HCT116 (cell line): ENCODE measurements around the gene B4GALNT2. TPM values are rescaled to one million over a fixed set of nuclear protein-coding genes. Genes with fewer than 3 reads are reported as not detected.

Experiments used
- ATAC-seq: fragments of 200-7000 bp; cut with Tn5 transposase; 2 replicates; pipeline ENCODE4 v1.9.1; 2020; ENCODE audit warnings: mild to moderate bottlenecking, moderate library complexity
- BruUV-seq: library from RNA; stranded (reverse); fragments of 400-500 nt; replicated peaks from 2 replicates; lab custom pipeline; 2021; lab: Mats Ljungman, UMichigan
- CTCF ChIA-PET: fragments of 300-600 bp; sonication (Branson Sonifier 250); formaldehyde crosslinking; loops from one replicate; lab custom pipeline; 2021; ENCODE audit warnings: antibody characterized with exemption; lab: Charles Lee
- POLR2A ChIA-PET: fragments of 300-600, 350-600 bp; sonication (Branson Sonifier 250); formaldehyde crosslinking; loops from one replicate; lab custom pipeline; 2021; ENCODE audit warnings: antibody characterized with exemption; lab: Charles Lee
- RAD21 ChIA-PET, 2 experiments: fragments of 300-600 bp; sonication (Branson Sonifier 250); formaldehyde crosslinking; loops; one replicate each; lab custom pipeline; 2023; ENCODE audit warnings: low total read pairs in 2 of 2; ENCODE audit not compliant: uncharacterized antibody in 2 of 2, unreplicated experiment in 2 of 2, low non-redundant PET in 1 of 2; lab: Charles Lee
- DNase-seq: peaks from one replicate; pipeline ENCODE4 v3.0.0-alpha.2; 2010; ENCODE audit warnings: low read depth, low spot score
- H2AFZ ChIP-seq: fragments of 200-600 bp; shearing (Covaris generic), sonication (generic); 2 replicates; pipeline ENCODE4 v1.6.1; 2017; ENCODE audit warnings: low read depth, mixed run types, mixed read lengths, antibody characterized with exemption, low read length; ENCODE audit not compliant: poor library complexity, severe bottlenecking
- H3K27ac ChIP-seq: 2 replicates; pipeline ENCODE4 v1.5.1; 2012; ENCODE audit warnings: low read depth, low read length
- H3K27me3 ChIP-seq: fragments of 200-600 bp; sonication (generic); 2 replicates; pipeline ENCODE4 v1.6.1; 2016; ENCODE audit warnings: mixed run types, low read length, mixed read lengths; ENCODE audit not compliant: insufficient read depth
- H3K36me3 ChIP-seq, 2 experiments: fragments of 200-500 bp in 1 of 2; fragments of 200-600 bp in 1 of 2; sonication (Bioruptor generic) in 1 of 2; sonication (generic) in 1 of 2; 2 replicates each; pipeline versions ENCODE4 v1.5.1 to v1.6.1; 2014 to 2016; ENCODE audit warnings: low read length in 2 of 2, inconsistent platforms in 1 of 2, mixed read lengths in 1 of 2, mixed run types in 1 of 2; ENCODE audit not compliant: insufficient read depth in 2 of 2, control insufficient read depth in 1 of 2
- H3K4me1 ChIP-seq, 2 experiments: fragments of 200-600 bp in 1 of 2; sonication (generic) in 1 of 2; 2 replicates each; pipeline versions ENCODE4 v1.5.1 to v1.6.1; 2012 to 2017; ENCODE audit warnings: low read length in 2 of 2, inconsistent platforms in 1 of 2, mild to moderate bottlenecking in 1 of 2, mixed read lengths in 1 of 2, mixed run types in 1 of 2, moderate library complexity in 1 of 2; ENCODE audit not compliant: insufficient read depth in 2 of 2, control insufficient read depth in 1 of 2
- H3K4me2 ChIP-seq: fragments of 200-600 bp; sonication (generic); 2 replicates; pipeline ENCODE4 v1.6.1; 2017; ENCODE audit warnings: mixed run types, low read length, mixed read lengths
- H3K4me3 ChIP-seq, 2 experiments: fragments of 200-600 bp in 1 of 2; sonication (generic) in 1 of 2; replicated peaks in 1 of 2; 2 replicates each; pipeline ENCODE4 v1.5.1; 2011 to 2016; ENCODE audit warnings: low read length in 2 of 2, control low read depth in 1 of 2, low read depth in 1 of 2, mild to moderate bottlenecking in 1 of 2, mixed read lengths in 1 of 2, mixed run types in 1 of 2
- H3K79me2 ChIP-seq: fragments of 200-600 bp; sonication (generic); 2 replicates; pipeline ENCODE4 v1.6.1; 2017; ENCODE audit warnings: mild to moderate bottlenecking, mixed run types, low read length, moderate library complexity, mixed read lengths; ENCODE audit not compliant: insufficient read depth
- H3K9ac ChIP-seq: fragments of 200-600 bp; sonication (generic); 2 replicates; pipeline ENCODE4 v1.6.1; 2016; ENCODE audit warnings: low read length, mixed read lengths
- H3K9me2 ChIP-seq: fragments of 200-600 bp; sonication (generic), shearing (Covaris generic); 2 replicates; pipeline ENCODE4 v1.6.1; 2017; ENCODE audit warnings: mixed run types, mild to moderate bottlenecking, moderate library complexity; ENCODE audit not compliant: insufficient read depth
- H3K9me3 ChIP-seq, 2 experiments: fragments of 200-500 bp in 1 of 2; fragments of 200-600 bp in 1 of 2; sonication (Bioruptor generic) in 1 of 2; sonication (generic) in 1 of 2; 2 replicates each; pipeline ENCODE4 v1.6.1; 2014 to 2017; ENCODE audit warnings: low read length in 2 of 2, mixed read lengths in 2 of 2, inconsistent platforms in 1 of 2, low read depth in 1 of 2, mild to moderate bottlenecking in 1 of 2, mixed run types in 1 of 2, moderate library complexity in 1 of 2; ENCODE audit not compliant: control insufficient read depth in 1 of 2, insufficient read depth in 1 of 2
- H4K20me1 ChIP-seq: fragments of 200-600 bp; sonication (generic), shearing (Covaris generic); 2 replicates; pipeline ENCODE4 v1.6.1; 2017; ENCODE audit warnings: mixed run types, mild to moderate bottlenecking, moderate library complexity; ENCODE audit not compliant: insufficient read depth
- CBX3 ChIP-seq: IDR thresholded peaks from 2 replicates; pipeline ENCODE4 v1.6.1; 2012; ENCODE audit warnings: low read depth
- CEBPB ChIP-seq: IDR thresholded peaks from 2 replicates; pipeline ENCODE4 v1.6.1; 2012; ENCODE audit warnings: low read depth
- EGR1 ChIP-seq: IDR thresholded peaks from 2 replicates; pipeline ENCODE4 v1.6.1; 2012; ENCODE audit warnings: low read depth
- EZH2 ChIP-seq: fragments of 200-600 bp; sonication (generic); IDR thresholded peaks from 2 replicates; pipeline ENCODE4 v1.6.1; 2017; ENCODE audit warnings: antibody characterized with exemption, mixed run types
- JUND ChIP-seq: IDR thresholded peaks from 2 replicates; pipeline ENCODE4 v1.6.1; 2012
- MAX ChIP-seq: IDR thresholded peaks from 2 replicates; pipeline ENCODE4 v1.6.1; 2012
- POLR2A ChIP-seq: IDR thresholded peaks from 2 replicates; pipeline ENCODE4 v1.7.0; 2011; ENCODE audit warnings: borderline replicate concordance; ENCODE audit not compliant: insufficient read depth, insufficient read length; ENCODE audit errors: extremely low read depth
- RAD21 ChIP-seq: IDR thresholded peaks from 2 replicates; pipeline ENCODE4 v1.6.1; 2012; ENCODE audit warnings: low read depth, mild to moderate bottlenecking
- SIN3A ChIP-seq: IDR thresholded peaks from 2 replicates; pipeline ENCODE4 v1.6.1; 2012; ENCODE audit warnings: low read depth
- SP1 ChIP-seq: IDR thresholded peaks from 2 replicates; pipeline ENCODE4 v1.6.1; 2012; ENCODE audit warnings: low read depth
- YY1 ChIP-seq: IDR thresholded peaks from 2 replicates; pipeline ENCODE4 v1.6.1; 2011; ENCODE audit warnings: low read length, low read depth, moderate library complexity, mild to moderate bottlenecking; ENCODE audit not compliant: insufficient replicate concordance; ENCODE audit errors: extremely low read depth
- ZFX ChIP-seq: fragments of 450-650 bp; IDR thresholded peaks from 2 replicates; pipeline ENCODE4 v1.6.1; 2017
- intact Hi-C: fragments of 100-400 bp; cut with micrococcal nuclease; formaldehyde crosslinking; loops from 2 replicates; pipeline ENCODE4 v1.10.0; 2022
- total RNA-seq: library from RNA; stranded (reverse); gene quantifications from one replicate; pipeline ENCODE4 v1.2.1, GENCODE V29; 2021; ENCODE audit not compliant: unreplicated experiment
- TF ChIP-seq, protein P1 (sequence below), 3 experiments: fragments of 200-600 bp in 1 of 3; sonication (generic) in 1 of 3; IDR thresholded peaks in 2 of 3; conservative IDR thresholded peaks in 1 of 3; 2 replicates each; pipeline ENCODE4 v1.5.1; 2012 to 2017; ENCODE audit warnings: low read depth in 2 of 3, low read length in 2 of 3, antibody characterized with exemption in 1 of 3, borderline replicate concordance in 1 of 3, control low read depth in 1 of 3, mild to moderate bottlenecking in 1 of 3, mixed read lengths in 1 of 3, mixed run types in 1 of 3, moderate library complexity in 1 of 3; ENCODE audit not compliant: insufficient read depth in 1 of 3

Gene B4GALNT2
- total RNA-seq, 1 experiment from 2014 or later, result not detected

- H3K9ac ChIP-seq, result no peak overlapping the region
- H3K9me2 ChIP-seq, result no peaks in the 10 kb centered on the region; the same call in 1 of the 2 replicates
- no peak overlapping the region for H3K27ac ChIP-seq
- intact Hi-C loops, result no loop called here
- ChIA-PET CTCF (interaction anchor here (1.5 kb wide), 1 partner anchor 24 kb away, joined by 3 read pairs; no protein-coding TSS in a partner anchor), RAD21 (no interaction called here), POLR2A (no interaction called here)
- no peaks in the 10 kb centered on the region for H3K79me2 ChIP-seq
- no peaks in the 10 kb centered on the region for H3K9me3 ChIP-seq
- peaks cover 4% of the 10 kb centered on the region; the same call in 1 of the 2 replicates for H3K27me3 ChIP-seq
- H4K20me1 ChIP-seq, result no peaks in the 10 kb centered on the region
- no peak for DNase-seq
- no TSS peak for BruUV-seq
- H3K4me3 ChIP-seq, result no peak overlapping the region
- H2AFZ ChIP-seq, result no peak overlapping the region
- peaks cover 0 to under 1% of the 10 kb centered on the region in 2 experiments; a peak in 1 of 4 replicates for H3K4me1 ChIP-seq
- TF ChIP-seq SP1 (no peak), EGR1 (no peak), JUND (no peak), RAD21 (no peak), POLR2A (no peak), ZFX (no peak), YY1 (no peak), EZH2 (no peak), SIN3A (no peak), MAX (no peak)
- no peak overlapping the region for H3K4me2 ChIP-seq
- ATAC-seq, result no peak
- H3K36me3 ChIP-seq, result no peaks in the 10 kb centered on the region
Measured at GRCh38 chr17:49203796-49204195, 71.2 kb downstream of the B4GALNT2 start.

GRCh38 chr17:49204516-49204915 is 71.9 kb downstream of the B4GALNT2 start:
- Histone ChIP-seq H4K20me1 (no peaks in the 10 kb centered on the region), H3K36me3 (no peaks in the 10 kb centered on the region), H3K4me3 (no peak overlapping the region), H3K9me3 (no peaks in the 10 kb centered on the region), H3K27me3 (peaks cover 4% of the 10 kb centered on the region; the same call in 1 of the 2 replicates), H2AFZ (no peak overlapping the region), H3K79me2 (no peaks in the 10 kb centered on the region), H3K4me1 (peaks cover 0 to 8% of the 10 kb centered on the region in 2 experiments; a peak in 2 of 4 replicates), H3K4me2 (no peak overlapping the region), H3K9me2 (no peaks in the 10 kb centered on the region; the same call in 1 of the 2 replicates), H3K9ac (no peak overlapping the region), H3K27ac (no peak overlapping the region)
- RAD21 ChIA-PET, result no interaction called here
- CTCF ChIA-PET, result interaction anchor here (1.5 kb wide), 1 partner anchor 24 kb away, joined by 3 read pairs; no protein-coding TSS in a partner anchor
- no peak for DNase-seq
- POLR2A ChIA-PET, result no interaction called here
- ATAC-seq, result no peak
- TF ChIP-seq CEBPB (no peak), RAD21 (no peak), CBX3 (no peak), SIN3A (no peak), EZH2 (no peak)
- TF ChIP-seq, protein P1, sequence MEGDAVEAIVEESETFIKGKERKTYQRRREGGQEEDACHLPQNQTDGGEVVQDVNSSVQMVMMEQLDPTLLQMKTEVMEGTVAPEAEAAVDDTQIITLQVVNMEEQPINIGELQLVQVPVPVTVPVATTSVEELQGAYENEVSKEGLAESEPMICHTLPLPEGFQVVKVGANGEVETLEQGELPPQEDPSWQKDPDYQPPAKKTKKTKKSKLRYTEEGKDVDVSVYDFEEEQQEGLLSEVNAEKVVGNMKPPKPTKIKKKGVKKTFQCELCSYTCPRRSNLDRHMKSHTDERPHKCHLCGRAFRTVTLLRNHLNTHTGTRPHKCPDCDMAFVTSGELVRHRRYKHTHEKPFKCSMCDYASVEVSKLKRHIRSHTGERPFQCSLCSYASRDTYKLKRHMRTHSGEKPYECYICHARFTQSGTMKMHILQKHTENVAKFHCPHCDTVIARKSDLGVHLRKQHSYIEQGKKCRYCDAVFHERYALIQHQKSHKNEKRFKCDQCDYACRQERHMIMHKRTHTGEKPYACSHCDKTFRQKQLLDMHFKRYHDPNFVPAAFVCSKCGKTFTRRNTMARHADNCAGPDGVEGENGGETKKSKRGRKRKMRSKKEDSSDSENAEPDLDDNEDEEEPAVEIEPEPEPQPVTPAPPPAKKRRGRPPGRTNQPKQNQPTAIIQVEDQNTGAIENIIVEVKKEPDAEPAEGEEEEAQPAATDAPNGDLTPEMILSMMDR (IDR thresholded peaks at IDR 0.05 in 2 of 3, conservative IDR thresholded peaks at IDR 0.05 in 1 of 3; ENCODE audit: borderline replicate concordance in 1 of 3, insufficient read depth in 1 of 3, low read depth in 2 of 3, low read length in 2 of 3), result no peak
- BruUV-seq, result no TSS peak
- intact Hi-C loops, result no loop called here
